NB4 (cell line): ENCODE results near the gene MELTF.
"Not testable (repeated sequence)": the region's sequence is repeated elsewhere in the genome, so short reads cannot be mapped to it uniquely, and the experiment has no call there.

Experiments used
- DNase-seq: peaks from one replicate; pipeline ENCODE4 v3.0.0; 2010; ENCODE audit warnings: low read depth
- H3K4me3 ChIP-seq: one replicate; pipeline ENCODE4 v1.5.1; 2011; ENCODE audit warnings: mild to moderate bottlenecking, low read depth, low read length, moderate library complexity
- CTCF ChIP-seq: IDR thresholded peaks from one replicate; pipeline ENCODE4 v1.5.1; 2012; ENCODE audit warnings: low read depth, low read length
- MYC ChIP-seq: IDR thresholded peaks from 2 replicates; pipeline ENCODE4 v1.6.1; 2011; ENCODE audit warnings: low read depth, low read length
- POLR2A ChIP-seq: IDR thresholded peaks from 2 replicates; pipeline ENCODE4 v1.6.1; 2011; ENCODE audit warnings: mild to moderate bottlenecking; ENCODE audit not compliant: insufficient read length; ENCODE audit errors: extremely low read depth
- TF ChIP-seq, protein P1 (sequence below): IDR thresholded peaks from 2 replicates; pipeline ENCODE4 v1.6.1; 2011; ENCODE audit warnings: low read depth, low read length

Gene MELTF

GRCh38 chr3:197029511-197030167 is at the start of gene MELTF:
MELTF (minus strand) TSS chr3:197029817; CDS start chr3:197029702, 115 bp downstream.
- DNase-seq = peak; percentile 64
- no peak within 1 kb of the TSS for H3K4me3 ChIP-seq
- peak; percentile 24 for TF ChIP-seq CTCF
- TF ChIP-seq, protein P1, sequence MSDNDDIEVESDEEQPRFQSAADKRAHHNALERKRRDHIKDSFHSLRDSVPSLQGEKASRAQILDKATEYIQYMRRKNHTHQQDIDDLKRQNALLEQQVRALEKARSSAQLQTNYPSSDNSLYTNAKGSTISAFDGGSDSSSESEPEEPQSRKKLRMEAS = no peak
- TF ChIP-seq MYC = no peak

- no peak overlapping the region for H3K4me3 ChIP-seq
- TF ChIP-seq CTCF (no peak), MYC (no peak), POLR2A (no peak)
- TF ChIP-seq, protein P1 = no peak
- no peak for DNase-seq
Observed at GRCh38 chr3:197076415-197076814, 46.8 kb upstream of the MELTF start.

- DNase-seq = no peak
- no peak for TF ChIP-seq CTCF
- TF ChIP-seq MYC = no peak
- TF ChIP-seq POLR2A = no peak
- TF ChIP-seq, protein P1 = no peak
Observed at GRCh38 chr3:197068077-197068476, 38.5 kb upstream of the MELTF start.

DNA sequence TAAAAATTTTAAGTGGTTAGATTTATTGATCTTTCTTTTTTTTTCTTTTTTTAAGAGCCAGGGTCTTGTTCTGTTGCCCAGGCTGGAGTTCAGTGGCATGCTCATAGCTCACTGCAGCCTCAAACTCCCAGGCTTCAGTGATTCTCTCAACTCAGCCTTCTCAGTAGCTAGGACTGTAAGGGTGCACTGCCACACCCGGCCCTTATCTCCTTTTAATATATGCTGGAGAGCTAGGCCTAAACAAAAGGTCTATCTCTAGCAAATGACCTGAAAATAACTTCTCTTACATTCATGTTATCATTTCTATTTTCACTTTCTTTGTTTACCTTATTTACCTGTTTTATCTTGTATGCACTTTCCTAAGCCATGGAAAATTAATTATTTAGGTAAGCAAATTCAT is 35.2 kb upstream of the MELTF start:
- TF ChIP-seq MYC = no peak
- TF ChIP-seq, protein P1 = no peak
- no peak for TF ChIP-seq POLR2A
- TF ChIP-seq CTCF = no peak
- no peak for DNase-seq
- H3K4me3 ChIP-seq = no peak overlapping the region

More at GRCh38 chr3:197068077-197068476, 38.5 kb upstream of the MELTF start:
- H3K4me3 ChIP-seq = no peak overlapping the region

DNA sequence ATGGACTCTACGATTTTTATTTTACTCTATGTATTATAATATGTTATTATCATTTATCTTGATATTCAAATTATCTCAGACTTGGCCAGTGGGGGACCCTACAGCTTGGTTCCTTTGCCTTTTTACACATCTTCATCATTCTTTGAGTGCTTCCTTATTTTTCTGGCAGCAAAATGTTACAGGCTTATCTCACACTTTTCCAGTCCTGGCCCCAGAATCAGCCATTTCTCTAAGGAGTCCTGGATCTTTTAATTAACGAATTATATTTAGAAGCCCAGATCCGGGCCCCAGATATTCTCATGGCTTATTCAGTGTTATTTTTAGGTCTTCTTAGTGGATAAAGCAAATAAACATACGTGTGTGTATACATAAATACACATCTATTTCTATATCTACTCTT is 32.8 kb upstream of the MELTF start:
- TF ChIP-seq, protein P1 = no peak
- TF ChIP-seq CTCF (no peak), MYC (no peak), POLR2A (no peak)

GRCh38 chr3:197051637-197052036 is 22.0 kb upstream of the MELTF start:
- H3K4me3 ChIP-seq, DNase-seq: not testable (repeated sequence)

More for the DNA sequence above, 32.8 kb upstream of the MELTF start:
- no peak overlapping the region for H3K4me3 ChIP-seq
- DNase-seq = no peak
